Thymus (tissue), 14 donors: ENCODE measurements around the gene TMEM120B. TPM values are rescaled to one million over a fixed set of nuclear protein-coding genes. Genes with fewer than 3 reads are reported as not detected.
A peak's percentile ranks its signal among the peaks of the same experiment; 100 is the strongest.
"Not testable (repeated sequence)": the region's sequence is repeated elsewhere in the genome, so short reads cannot be mapped to it uniquely, and the experiment has no call there.

Experiments used
- DNase-seq, 9 donors: peaks; one replicate each; pipeline ENCODE4 v3.0.0-alpha.2; 2013; ENCODE audit warnings: low spot score in 9 of 9, low read depth in 6 of 9, missing footprints in 1 of 9
- H3K27ac ChIP-seq, 2 donors: one replicate each; pipeline ENCODE4 v1.5.1; 2013; ENCODE audit warnings: control low read depth in 1 of 2, low read depth in 1 of 2, low read length in 1 of 2, mild to moderate bottlenecking in 1 of 2, moderate library complexity in 1 of 2
- H3K27me3 ChIP-seq, 2 donors: one replicate each; pipeline ENCODE4 v1.5.1; 2013; ENCODE audit warnings: low read length in 1 of 2; ENCODE audit not compliant: control insufficient read depth in 2 of 2, insufficient read depth in 1 of 2
- H3K36me3 ChIP-seq, 2 donors: one replicate each; pipeline ENCODE4 v1.5.1; 2013; ENCODE audit warnings: low read length in 1 of 2, mild to moderate bottlenecking in 1 of 2, moderate library complexity in 1 of 2; ENCODE audit not compliant: control insufficient read depth in 2 of 2, insufficient read depth in 2 of 2
- H3K4me1 ChIP-seq, 2 donors: one replicate each; pipeline ENCODE4 v1.5.1; 2013; ENCODE audit warnings: low read length in 2 of 2; ENCODE audit not compliant: control insufficient read depth in 2 of 2, insufficient read depth in 2 of 2
- H3K4me3 ChIP-seq, 2 donors: one replicate each; pipeline ENCODE4 v1.5.1; 2013; ENCODE audit warnings: low read length in 2 of 2, control low read depth in 1 of 2, mild to moderate bottlenecking in 1 of 2
- H3K9me3 ChIP-seq, 2 donors: one replicate each; pipeline ENCODE4 v1.5.1; 2013; ENCODE audit warnings: low read length in 1 of 2, mild to moderate bottlenecking in 1 of 2; ENCODE audit not compliant: control insufficient read depth in 2 of 2, insufficient read depth in 1 of 2
- WGBS: extraction: QIAGEN DNeasy Blood & Tissue Kit; methylation state at CpG from one replicate; pipeline ENCODE4 v1.1.7; 2013; 5-methylcytosine and 5-hydroxymethylcytosine counted together
- long read RNA-seq, 10 donors: transcript quantifications; one replicate each; lab custom pipeline, GENCODE V29; 2026
- polyA plus RNA-seq: library from polyadenylated mRNA; stranded (reverse); fragments of 200-250 nt; gene quantifications from one replicate; pipeline ENCODE4 v1.2.3, GENCODE V29; 2013
- total RNA-seq: library from RNA; stranded (reverse); fragments of 120-200 nt; gene quantifications from one replicate; pipeline ENCODE4 v1.2.4, GENCODE V29; 2013
- donor health status: healthy.

The TMEM120B gene
- 2.4 TPM for total RNA-seq
- polyA plus RNA-seq: 7.7 TPM
- long read RNA-seq, donor 1: 0 reads
- long read RNA-seq, donor 2: 0 reads
- long read RNA-seq, donor 3, full-length matches to known transcripts: 1 of 1 reads
- long read RNA-seq, donor 3, partial matches to known transcripts: 0 of 1 reads
- long read RNA-seq, donor 3, other reads (novel, unspliced or antisense): 0 of 1 reads
- long read RNA-seq, donor 4, partial matches to known transcripts: 38 of 38 reads
- long read RNA-seq, donor 4, other reads (novel, unspliced or antisense): 0 of 38 reads
- long read RNA-seq, donor 5, partial matches to known transcripts: 11 of 60 reads
- long read RNA-seq, donor 5, other reads (novel, unspliced or antisense): 49 of 60 reads
- long read RNA-seq, donor 6, full-length matches to known transcripts: 1 of 29 reads
- long read RNA-seq, donor 6, partial matches to known transcripts: 28 of 29 reads
- long read RNA-seq, donor 6, other reads (novel, unspliced or antisense): 0 of 29 reads
- long read RNA-seq, donor 7, partial matches to known transcripts: 65 of 92 reads
- long read RNA-seq, donor 7, other reads (novel, unspliced or antisense): 27 of 92 reads
- long read RNA-seq, donor 8: 0 reads
- long read RNA-seq, donor 9: 0 reads
- long read RNA-seq, donor 10, full-length matches to known transcripts: 1 of 25 reads
- long read RNA-seq, donor 10, partial matches to known transcripts: 0 of 25 reads
- long read RNA-seq, donor 10, other reads (novel, unspliced or antisense): 24 of 25 reads

DNA sequence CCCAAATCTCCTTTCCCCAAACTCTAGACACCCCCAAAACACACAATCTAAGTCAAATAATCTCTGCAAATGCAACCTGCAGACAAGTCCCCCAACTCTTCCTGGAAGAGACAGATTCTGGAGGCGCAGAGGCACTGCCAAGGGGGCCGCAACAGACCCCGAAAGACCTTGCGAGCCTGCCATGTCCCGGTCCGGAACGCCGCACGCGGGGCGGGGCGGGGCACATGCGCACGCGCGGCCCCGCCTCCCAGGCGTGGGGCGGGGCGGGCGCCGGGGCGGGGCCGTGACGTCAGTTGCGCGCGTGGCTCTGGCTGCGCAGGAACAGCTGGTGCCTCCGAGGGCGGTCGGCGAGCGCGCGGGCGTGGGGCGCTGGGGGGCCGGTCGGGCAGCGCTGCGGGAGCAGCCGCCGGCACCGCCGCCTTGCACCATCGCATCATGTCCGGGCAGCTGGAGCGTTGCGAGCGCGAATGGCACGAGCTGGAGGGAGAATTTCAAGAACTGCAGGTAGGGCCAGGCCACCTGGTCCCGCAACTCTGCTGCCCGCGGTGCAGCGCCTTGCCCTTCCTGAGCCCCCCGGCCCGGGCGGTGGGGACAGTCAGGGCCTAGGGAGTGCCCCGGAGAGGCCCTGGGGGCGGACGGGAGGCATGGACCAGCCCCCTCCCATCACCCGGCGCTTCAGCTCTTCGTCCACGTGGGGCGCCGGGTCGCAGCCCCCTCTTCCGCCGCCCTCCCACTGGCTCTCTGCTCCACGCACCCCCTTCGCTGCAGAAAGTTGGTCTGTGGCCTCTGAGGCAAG is at the start of gene TMEM120B:
Gene TMEM120B (plus strand): TSS at position 292 of the 796 bp plus-strand sequence. CDS start 144 bp downstream, at position 436.
- no peaks in the 10 kb centered on the region for H3K27me3 ChIP-seq
- peak within 1 kb of the TSS; percentile 80 to 86 for H3K4me3 ChIP-seq
- under 1% methylated on average over 74 of the region's 74 CpGs for WGBS
- H3K9me3 ChIP-seq: peaks cover 0 to 3% of the 10 kb centered on the region in 2 donors
- peak in 8 of 9 donors; percentile 59 to 84 (median 72) for DNase-seq
- H3K4me1 ChIP-seq: peaks cover 12 to 35% of the 10 kb centered on the region in 2 donors
- H3K27ac ChIP-seq: peak within 1 kb of the TSS; percentile 78 to 86
- H3K36me3 ChIP-seq: no peaks in the 10 kb centered on the region

DNA sequence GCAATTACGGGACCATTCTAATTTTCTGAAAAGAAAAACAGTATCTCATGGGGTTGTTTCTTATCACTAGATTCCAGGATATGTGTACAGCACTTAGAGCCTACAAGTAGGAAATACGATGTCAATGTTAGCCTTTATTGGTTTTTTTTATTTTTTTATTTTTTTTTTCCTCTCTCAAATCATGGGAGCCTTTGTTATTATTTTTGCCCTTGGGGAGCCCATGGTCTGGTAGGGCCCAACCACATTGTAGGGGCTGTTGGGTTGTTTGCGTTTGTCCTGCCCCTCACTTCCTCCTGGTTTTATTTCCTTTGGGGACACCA is 49.0 kb upstream of the TMEM120B start:
- WGBS: 29% methylated on average over 3 of the region's 3 CpGs
- Histone ChIP-seq H3K27ac (peak overlapping the region in 1 of 2 donors; percentile 88), H3K4me1 (peaks cover 4 to 54% of the 10 kb centered on the region in 2 donors), H3K9me3 (peaks cover 0 to 7% of the 10 kb centered on the region in 2 donors), H3K36me3 (no peaks in the 10 kb centered on the region), H3K4me3 (peak overlapping the region in 1 of 2 donors; percentile 70), H3K27me3 (no peaks in the 10 kb centered on the region)
- DNase-seq: no peak

DNA sequence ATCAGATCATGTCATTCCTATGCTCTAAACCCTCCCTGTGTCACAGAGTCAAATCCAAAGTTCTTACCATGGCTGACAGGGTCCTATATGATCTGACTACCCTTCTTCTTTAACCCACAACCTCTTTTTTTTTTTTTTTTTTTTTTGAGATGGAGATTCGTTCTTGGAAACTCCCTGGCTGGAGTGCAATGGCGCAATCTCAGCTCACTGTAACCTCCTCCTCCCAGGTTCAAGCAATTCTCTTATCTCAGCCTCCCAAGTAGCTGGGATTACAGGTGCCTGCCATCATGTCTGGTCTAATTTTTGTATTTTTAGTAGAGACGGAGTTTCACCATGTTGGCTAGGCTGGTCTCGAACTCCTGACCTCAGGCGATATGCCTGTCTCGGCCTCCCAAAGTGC is 45.7 kb upstream of the TMEM120B start:
- 97% methylated on average over 6 of the region's 6 CpGs for WGBS
- peak overlapping the region in 1 of 2 donors; percentile 52 for H3K27ac ChIP-seq
- H3K4me3 ChIP-seq, DNase-seq, H3K9me3 ChIP-seq, H3K36me3 ChIP-seq, H3K27me3 ChIP-seq: not testable (repeated sequence)
- peaks cover 0 to 44% of the 10 kb centered on the region in 2 donors for H3K4me1 ChIP-seq

- Histone ChIP-seq H3K9me3 (peaks cover 0 to 12% of the 10 kb centered on the region in 2 donors), H3K27ac (peak overlapping the region in 1 of 2 donors; percentile 13), H3K4me3 (no peak overlapping the region), H3K4me1 (peaks cover 11 to 53% of the 10 kb centered on the region in 2 donors), H3K27me3 (no peaks in the 10 kb centered on the region), H3K36me3 (peaks cover 0 to 5% of the 10 kb centered on the region in 2 donors)
- peak in 6 of 9 donors; percentile 43 to 79 (median 56) for DNase-seq
- 89% methylated on average over 18 of the region's 18 CpGs for WGBS
These were observed 43.6 kb upstream of the TMEM120B start for GRCh38 chr12:121668750-121669520.

GRCh38 chr12:121669521-121669900 is 43.0 kb upstream of the TMEM120B start, which contains the start of gene MORN3:
TSS of gene MORN3 (minus strand) at chr12:121669654. CDS start at chr12:121669483, 171 bp downstream.
- H3K27ac ChIP-seq: peak within 1 kb of the TSS in 1 of 2 donors; percentile 13
- peaks cover 11 to 47% of the 10 kb centered on the region in 2 donors for H3K4me1 ChIP-seq
- 98% methylated on average over 5 of the region's 5 CpGs for WGBS
- DNase-seq: no peak
- peaks cover 0 to 11% of the 10 kb centered on the region in 2 donors for H3K9me3 ChIP-seq
- H3K27me3 ChIP-seq: no peaks in the 10 kb centered on the region
- peaks cover 0 to 5% of the 10 kb centered on the region in 2 donors for H3K36me3 ChIP-seq
- no peak within 1 kb of the TSS for H3K4me3 ChIP-seq

DNA sequence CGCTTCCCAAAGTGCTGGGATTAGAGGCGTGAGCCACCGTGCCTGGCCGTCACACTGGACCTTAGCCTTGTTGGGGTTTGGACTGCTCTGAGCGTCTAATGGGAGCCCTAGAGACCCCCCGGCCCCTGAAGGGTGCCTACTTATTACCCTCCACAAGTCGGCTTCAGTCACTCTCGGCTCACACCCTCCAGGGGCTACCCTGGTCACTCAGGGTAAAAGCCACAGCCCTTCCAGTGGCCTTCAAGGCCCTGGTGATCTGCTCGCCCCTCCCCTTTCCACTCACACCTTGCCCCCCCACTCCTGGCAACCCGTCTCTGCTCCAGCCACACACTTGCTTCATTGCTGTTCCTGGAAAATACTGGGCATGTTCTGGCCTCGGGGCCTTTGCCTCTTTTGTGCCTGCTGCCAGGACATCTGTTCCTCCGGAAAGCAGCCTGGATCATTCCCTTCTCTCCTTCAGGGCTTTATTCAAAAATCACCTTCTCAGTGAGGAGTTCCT is 39.5 kb upstream of the TMEM120B start:
- Histone ChIP-seq H3K9me3 (peaks cover 0 to 9% of the 10 kb centered on the region in 2 donors), H3K4me3 (peak overlapping the region in 1 of 2 donors; percentile 55)
- 87% methylated on average over 12 of the region's 12 CpGs for WGBS

DNA sequence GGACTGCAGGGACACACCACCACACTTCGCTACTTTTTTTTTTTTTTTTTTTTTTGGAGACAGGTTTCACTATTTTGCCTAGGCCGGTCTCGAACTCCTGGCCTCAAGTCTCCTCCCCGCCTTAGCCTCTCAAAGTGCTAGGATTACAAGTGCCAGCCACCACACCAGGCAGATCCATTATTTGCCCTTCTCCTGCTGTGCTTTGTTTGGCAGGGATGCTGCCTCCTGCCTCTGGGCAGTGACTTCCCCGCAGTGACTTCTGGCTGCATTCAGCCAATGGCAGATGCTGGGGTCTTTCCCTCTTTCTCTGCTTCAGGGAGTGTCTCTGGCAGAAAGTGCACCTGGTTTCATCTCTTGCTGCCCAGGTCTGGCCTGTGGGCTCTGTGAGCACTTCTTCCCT is 36.4 kb upstream of the TMEM120B start:
- no peak overlapping the region for H3K4me3 ChIP-seq
- WGBS: 98% methylated on average over 5 of the region's 5 CpGs
- peaks cover 11 to 23% of the 10 kb centered on the region in 2 donors for H3K4me1 ChIP-seq
- H3K27ac ChIP-seq: no peak overlapping the region
- H3K27me3 ChIP-seq: no peaks in the 10 kb centered on the region
- H3K9me3 ChIP-seq: peaks cover 0 to 9% of the 10 kb centered on the region in 2 donors
- H3K36me3 ChIP-seq: no peaks in the 10 kb centered on the region
- DNase-seq: no peak

More for the DNA sequence above, 39.5 kb upstream of the TMEM120B start:
- Histone ChIP-seq H3K4me1 (peaks cover 11 to 28% of the 10 kb centered on the region in 2 donors), H3K27ac (peak overlapping the region; percentile 75 to 96), H3K36me3 (peaks cover 0 to 5% of the 10 kb centered on the region in 2 donors), H3K27me3 (no peaks in the 10 kb centered on the region)
- DNase-seq: no peak

- no peaks in the 10 kb centered on the region for H3K36me3 ChIP-seq
- peaks cover 0 to 7% of the 10 kb centered on the region in 2 donors for H3K4me1 ChIP-seq
- no peaks in the 10 kb centered on the region for H3K9me3 ChIP-seq
- no peak overlapping the region for H3K4me3 ChIP-seq
- no peak for DNase-seq
- no peaks in the 10 kb centered on the region for H3K27me3 ChIP-seq
- 89% methylated on average over 3 of the region's 3 CpGs for WGBS
- H3K27ac ChIP-seq: no peak overlapping the region
These were observed 34.2 kb upstream of the TMEM120B start for GRCh38 chr12:121678305-121678704.
